IMR-90 (cell line): Measurements from ENCODE around the gene TSBP1. TPM values are rescaled to one million over a fixed set of nuclear protein-coding genes. Genes with fewer than 3 reads are reported as not detected.

Source experiments
- ATAC-seq: fragments of 200-7000 bp; cut with Tn5 transposase; 2 replicates; pipeline ENCODE4 v1.9.1; 2020; ENCODE audit warnings: low read depth, mild to moderate bottlenecking, moderate library complexity
- BruUV-seq: library from RNA; stranded (reverse); fragments of 400-500 nt; replicated peaks from 2 replicates; lab custom pipeline; 2021; lab: Mats Ljungman, UMichigan
- CTCF ChIA-PET: fragments of 300-600 bp; formaldehyde crosslinking; extraction: SDS; loops from one replicate; lab custom pipeline; 2021; ENCODE audit warnings: antibody characterized with exemption; lab: Yijun Ruan, JAX
- POLR2A ChIA-PET: fragments of 300-600 bp; sonication (Branson Sonifier 250); formaldehyde crosslinking; loops from one replicate; lab custom pipeline; 2022; ENCODE audit warnings: antibody characterized with exemption; ENCODE audit not compliant: unreplicated experiment; lab: Charles Lee
- DNase-seq: peaks from one replicate; pipeline ENCODE4 v3.0.0; 2013
- H2AFZ ChIP-seq: replicated peaks from 2 replicates; pipeline ENCODE3; 2013; ENCODE audit warnings: low read length, mild to moderate bottlenecking; ENCODE audit not compliant: poor library complexity
- H2AK5ac ChIP-seq: 2 replicates; pipeline ENCODE4 v1.6.1; 2013; ENCODE audit warnings: low read depth, low read length, inconsistent platforms
- H2AK9ac ChIP-seq: replicated peaks from 2 replicates; pipeline ENCODE3; 2013; ENCODE audit warnings: mild to moderate bottlenecking, low read depth, low read length, moderate library complexity; ENCODE audit not compliant: poor library complexity
- H2BK120ac ChIP-seq: 2 replicates; pipeline ENCODE4 v1.6.1; 2013; ENCODE audit warnings: low read depth, low read length, inconsistent platforms
- H2BK15ac ChIP-seq: 3 replicates; pipeline ENCODE4 v1.6.1; 2013; ENCODE audit warnings: low read depth, low read length, inconsistent platforms
- H2BK20ac ChIP-seq: 2 replicates; pipeline ENCODE4 v1.6.1; 2013; ENCODE audit warnings: low read depth, mild to moderate bottlenecking, inconsistent platforms, low read length, moderate library complexity
- H2BK5ac ChIP-seq: 2 replicates; pipeline ENCODE4 v1.6.1; 2013; ENCODE audit warnings: mild to moderate bottlenecking, low read depth, low read length, inconsistent platforms; ENCODE audit not compliant: poor library complexity, severe bottlenecking
- H3K14ac ChIP-seq: replicated peaks from 2 replicates; pipeline ENCODE4 v1.6.1; 2013; ENCODE audit warnings: low read depth, low read length, inconsistent platforms
- H3K18ac ChIP-seq: 2 replicates; pipeline ENCODE4 v1.6.1; 2013; ENCODE audit warnings: low read depth, low read length, control low read depth
- H3K23ac ChIP-seq: 2 replicates; pipeline ENCODE4 v1.6.1; 2013; ENCODE audit warnings: low read depth, low read length, inconsistent platforms
- H3K27ac ChIP-seq: 2 replicates; pipeline ENCODE4 v1.5.1; 2013; ENCODE audit warnings: mild to moderate bottlenecking, control low read depth, low read length; ENCODE audit not compliant: insufficient read depth
- H3K27me3 ChIP-seq: 2 replicates; pipeline ENCODE4 v1.6.1; 2013; ENCODE audit warnings: low read length; ENCODE audit not compliant: control insufficient read depth, insufficient read depth
- H3K36me3 ChIP-seq: 2 replicates; pipeline ENCODE4 v1.6.1; 2013; ENCODE audit warnings: low read length, mixed read lengths; ENCODE audit not compliant: control insufficient read depth, insufficient read depth
- H3K4ac ChIP-seq: 2 replicates; pipeline ENCODE4 v1.6.1; 2013; ENCODE audit warnings: low read depth, low read length, inconsistent platforms
- H3K4me1 ChIP-seq: 2 replicates; pipeline ENCODE4 v1.6.1; 2013; ENCODE audit warnings: low read length, mixed read lengths; ENCODE audit not compliant: control insufficient read depth, insufficient read depth
- H3K4me2 ChIP-seq: 2 replicates; pipeline ENCODE4 v1.6.1; 2013; ENCODE audit warnings: low read depth, mild to moderate bottlenecking, control low read depth, low read length, moderate library complexity
- H3K4me3 ChIP-seq: 2 replicates; pipeline ENCODE4 v1.5.1; 2013; ENCODE audit warnings: low read depth, mild to moderate bottlenecking, control low read depth, low read length, moderate library complexity; ENCODE audit not compliant: insufficient read depth
- H3K56ac ChIP-seq: 2 replicates; pipeline ENCODE4 v1.6.1; 2013; ENCODE audit warnings: low read length, inconsistent platforms; ENCODE audit not compliant: insufficient read depth; ENCODE audit errors: extremely low read depth
- H3K79me1 ChIP-seq, 2 experiments: 2 replicates each; pipeline ENCODE4 v1.6.1; 2013; ENCODE audit warnings: low read length in 2 of 2, inconsistent platforms in 1 of 2, low read depth in 1 of 2
- H3K9ac ChIP-seq: 2 replicates; pipeline ENCODE4 v1.6.1; 2013; ENCODE audit warnings: low read depth, low read length, control low read depth
- H3K9me1 ChIP-seq: 2 replicates; pipeline ENCODE4 v1.6.1; 2013; ENCODE audit warnings: low read length, inconsistent platforms; ENCODE audit not compliant: insufficient read depth
- H3K9me3 ChIP-seq: 2 replicates; pipeline ENCODE4 v1.6.1; 2013; ENCODE audit warnings: low read length; ENCODE audit not compliant: control insufficient read depth, insufficient read depth
- H4K20me1 ChIP-seq: 2 replicates; pipeline ENCODE4 v1.6.1; 2013; ENCODE audit warnings: low read length, inconsistent platforms; ENCODE audit not compliant: insufficient read depth
- H4K5ac ChIP-seq: 2 replicates; pipeline ENCODE4 v1.6.1; 2013; ENCODE audit warnings: mild to moderate bottlenecking, low read depth, low read length, control low read depth
- H4K8ac ChIP-seq, 2 experiments: 2 replicates each; pipeline ENCODE4 v1.6.1; 2013; ENCODE audit warnings: low read depth in 2 of 2, low read length in 2 of 2, control low read depth in 1 of 2, inconsistent platforms in 1 of 2
- H4K91ac ChIP-seq: 2 replicates; pipeline ENCODE4 v1.6.1; 2013; ENCODE audit warnings: low read depth, low read length, inconsistent platforms; ENCODE audit not compliant: insufficient read depth
- CHD1 ChIP-seq: IDR thresholded peaks from 2 replicates; pipeline ENCODE4 v1.6.1; 2012; ENCODE audit warnings: low read depth, low read length, improper control_type of control experiment
- MAFK ChIP-seq: IDR thresholded peaks from 2 replicates; pipeline ENCODE4 v1.6.1; 2012; ENCODE audit warnings: low read depth, low read length, improper control_type of control experiment
- MXI1 ChIP-seq: IDR thresholded peaks from 2 replicates; pipeline ENCODE4 v1.6.1; 2012; ENCODE audit warnings: low read depth, mild to moderate bottlenecking, low read length, moderate library complexity, borderline replicate concordance
- POLR2A ChIP-seq: IDR thresholded peaks from 2 replicates; pipeline ENCODE4 v1.6.1; 2012; ENCODE audit warnings: mild to moderate bottlenecking, low read depth, low read length
- RFX5 ChIP-seq: IDR thresholded peaks from 2 replicates; pipeline ENCODE4 v1.8.0; 2012; ENCODE audit warnings: low read depth, mild to moderate bottlenecking, low read length, moderate library complexity
- WGBS, 2 experiments: methylation state at CpG; one replicate each; pipeline versions ENCODE4 v1.1.5 to v1.1.7; 2013; ENCODE audit warnings: missing lambda C conversion rate in 2 of 2; ENCODE audit not compliant: insufficient read length in 1 of 2; ENCODE audit errors: extremely low coverage in 2 of 2; 5-methylcytosine and 5-hydroxymethylcytosine counted together
- dilution Hi-C: fragments of 300-500 bp; cut with HindIII; formaldehyde crosslinking; loops from one replicate; pipeline ENCODE4 v1.14.3; 2018; ENCODE audit warnings: low sequenced_read_pairs; ENCODE audit not compliant: unreplicated experiment
- in situ Hi-C: fragments of 300-500 bp; cut with MboI; formaldehyde crosslinking; loops from 3 replicates; pipeline ENCODE4 v1.14.3; 2019; ENCODE audit warnings: low sequenced_read_pairs, inconsistent platforms, mixed read lengths
- intact Hi-C: fragments of 100-400 bp; cut with micrococcal nuclease; formaldehyde crosslinking; loops from 2 replicates; pipeline ENCODE4 v1.10.0; 2022
- polyA plus RNA-seq, 3 experiments: library from polyadenylated mRNA; depleted of rRNA; stranded (reverse); fragments of >200 nt; gene quantifications; 2 replicates each; pipeline ENCODE4 v1.2.3, GENCODE V29; 2012; ENCODE audit warnings: low replicate concordance in 1 of 3
- total RNA-seq: library from RNA; depleted of rRNA; stranded (reverse); fragments of >200 nt; gene quantifications from 2 replicates; pipeline ENCODE4 v1.2.3, GENCODE V29; 2012

The TSBP1 gene
- total and polyA plus RNA-seq, 2 of the 4 experiments (the other 2 are of a cell fraction), result not detected

- H4K20me1 ChIP-seq, result no peaks in the 10 kb centered on the region
- peak overlapping the region; percentile 51; the same call in 1 of the 2 replicates for H2BK120ac ChIP-seq
- no peak overlapping the region for H3K9ac ChIP-seq
- no peaks in the 10 kb centered on the region for H3K36me3 ChIP-seq
- H3K56ac ChIP-seq, result no peak overlapping the region
- H4K91ac ChIP-seq, result no peak overlapping the region
- no TSS peak for BruUV-seq
- POLR2A ChIA-PET, result no interaction called here
- H4K5ac ChIP-seq, result peak overlapping the region; percentile 43; the same call in 1 of the 2 replicates
- H3K27ac ChIP-seq, result no peak overlapping the region
- no peak overlapping the region for H3K4me3 ChIP-seq
- H3K9me1 ChIP-seq, result no peaks in the 10 kb centered on the region
- in situ Hi-C loops, result no loop called here
- H2BK5ac ChIP-seq, result no peak overlapping the region
- no peaks in the 10 kb centered on the region for H3K9me3 ChIP-seq
- ATAC-seq (no peak), DNase-seq (peak; percentile 6)
- H3K27me3 ChIP-seq, result peaks cover 3% of the 10 kb centered on the region; the same call in 1 of the 2 replicates
- CTCF ChIA-PET, result interaction anchor here (0.6 kb wide), 1 partner anchor 38 kb away, joined by 3 read pairs; no protein-coding TSS in a partner anchor
- H3K4ac ChIP-seq, result no peak overlapping the region
- H3K23ac ChIP-seq, result no peak overlapping the region
- H4K8ac ChIP-seq, result 0 out of 4 replicates have a peak overlapping the region, but pooled peaks of 1 of the 2 experiments have one; percentile 40
- H3K18ac ChIP-seq, result peak overlapping the region; percentile 69; the same call in 1 of the 2 replicates
- 0 out of 2 replicates have a peak overlapping the region, but pooled peaks have one; percentile 48 for H3K14ac ChIP-seq
- H3K4me1 ChIP-seq, result peaks cover 2% of the 10 kb centered on the region; the same call in 1 of the 2 replicates
- no peak for TF ChIP-seq MXI1
- TF ChIP-seq POLR2A, result no peak
- no peak for TF ChIP-seq CHD1
- no peak for TF ChIP-seq MAFK
- TF ChIP-seq RFX5, result no peak
- dilution Hi-C loops, result no loop called here
- H3K4me2 ChIP-seq, result no peak overlapping the region
- H2BK15ac ChIP-seq, result no peak overlapping the region
- intact Hi-C loops, result no loop called here
- H2BK20ac ChIP-seq, result peak overlapping the region; percentile 12; the same call in 1 of the 2 replicates
- H2AK9ac ChIP-seq, result no peak overlapping the region
- H2AFZ ChIP-seq, result no peak overlapping the region
- no CpG with 5 or more reads among the region's 1 CpG for whole genome bisulfite sequencing, 2 experiments
- no peaks in the 10 kb centered on the region for H3K79me1 ChIP-seq
- no peak overlapping the region for H2AK5ac ChIP-seq
Measured at GRCh38 chr6:32371229-32371628, 474 bp downstream of the TSBP1 start.
